NAMALWA (cell line): ENCODE measurements around the gene FAM181B.

Source experiments
- DNase-seq: peaks from one replicate; pipeline ENCODE4 v3.0.0-alpha.2; 2015; ENCODE audit warnings: low spot score

FAM181B gene, protein sequence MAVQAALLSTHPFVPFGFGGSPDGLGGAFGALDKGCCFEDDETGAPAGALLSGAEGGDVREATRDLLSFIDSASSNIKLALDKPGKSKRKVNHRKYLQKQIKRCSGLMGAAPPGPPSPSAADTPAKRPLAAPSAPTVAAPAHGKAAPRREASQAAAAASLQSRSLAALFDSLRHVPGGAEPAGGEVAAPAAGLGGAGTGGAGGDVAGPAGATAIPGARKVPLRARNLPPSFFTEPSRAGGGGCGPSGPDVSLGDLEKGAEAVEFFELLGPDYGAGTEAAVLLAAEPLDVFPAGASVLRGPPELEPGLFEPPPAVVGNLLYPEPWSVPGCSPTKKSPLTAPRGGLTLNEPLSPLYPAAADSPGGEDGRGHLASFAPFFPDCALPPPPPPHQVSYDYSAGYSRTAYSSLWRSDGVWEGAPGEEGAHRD

DNA sequence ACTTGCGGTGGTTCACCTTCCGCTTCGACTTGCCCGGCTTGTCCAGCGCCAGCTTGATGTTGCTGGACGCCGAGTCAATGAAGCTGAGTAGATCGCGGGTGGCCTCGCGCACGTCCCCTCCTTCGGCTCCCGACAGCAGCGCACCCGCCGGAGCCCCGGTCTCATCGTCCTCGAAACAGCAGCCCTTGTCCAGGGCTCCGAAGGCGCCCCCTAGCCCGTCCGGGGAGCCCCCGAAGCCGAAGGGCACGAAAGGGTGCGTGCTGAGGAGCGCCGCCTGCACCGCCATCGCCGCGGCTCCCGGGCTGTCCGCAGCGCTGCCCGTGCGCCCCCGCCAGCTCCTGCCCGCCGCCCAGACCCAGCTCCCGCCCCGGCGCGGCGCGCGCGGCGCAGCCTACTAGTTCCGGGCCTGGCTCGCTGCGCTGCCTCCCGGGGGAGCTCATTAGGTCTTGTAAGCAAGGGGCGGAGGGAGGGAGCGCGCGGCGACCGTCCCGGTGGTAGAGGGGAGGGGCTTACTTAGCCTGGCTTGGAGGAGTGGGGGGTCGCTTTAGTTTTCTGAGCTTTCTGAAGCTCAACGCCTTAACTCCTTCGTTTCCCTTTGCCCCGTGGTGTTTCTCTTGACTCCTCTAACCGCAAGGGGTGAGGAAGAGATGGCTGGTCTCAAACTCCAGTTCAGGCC lies at the start of gene FAM181B:
Gene FAM181B (minus strand): TSS at position 421 of the 676 bp plus-strand sequence. CDS start 135 bp downstream, at position 286.
- DNase-seq: no peak

DNA sequence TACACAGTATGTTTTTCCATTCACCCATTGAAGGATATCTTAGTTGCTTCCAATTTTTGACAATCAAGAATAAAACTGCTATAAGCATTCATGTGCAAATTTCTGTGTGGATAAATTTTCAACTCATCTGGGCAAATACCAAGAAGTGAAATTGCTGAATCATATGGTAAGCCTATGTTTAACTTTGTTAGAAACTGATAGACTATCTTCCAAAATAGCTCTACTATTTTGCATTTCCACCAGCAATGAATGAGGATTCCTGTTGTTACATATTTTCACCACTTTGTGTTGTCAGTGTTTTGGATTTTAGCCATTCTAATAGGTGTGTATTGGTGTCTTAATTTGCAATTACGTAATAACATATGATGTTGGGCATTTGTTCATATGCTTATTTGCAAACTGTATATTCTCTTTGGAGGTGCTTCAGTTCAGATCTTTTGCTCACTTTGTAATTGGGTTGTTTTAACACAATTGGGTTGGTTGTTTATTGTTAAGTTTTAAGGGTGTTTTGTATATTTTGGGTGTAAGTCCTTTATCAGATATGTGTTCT lies 49.2 kb upstream of the FAM181B start:
- DNase-seq: no peak

DNA sequence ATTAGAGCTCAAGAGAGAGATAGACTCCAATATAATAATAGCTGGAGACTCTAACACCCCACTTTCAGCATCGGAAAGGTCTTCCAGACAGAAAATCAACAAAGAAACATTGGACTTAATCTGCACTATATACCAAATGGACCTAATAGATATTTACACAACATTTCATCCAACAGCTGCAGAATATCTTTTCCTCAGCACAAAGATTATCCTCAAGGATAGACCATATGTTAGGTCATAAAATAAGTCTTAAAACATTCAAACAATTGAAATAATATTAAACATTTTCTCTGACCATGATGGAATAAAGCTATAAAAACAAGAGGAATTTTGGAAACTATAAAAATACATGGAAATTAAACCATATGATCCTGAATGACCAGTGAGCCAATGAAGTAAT lies 45.1 kb upstream of the FAM181B start:
- DNase-seq: no peak

DNA sequence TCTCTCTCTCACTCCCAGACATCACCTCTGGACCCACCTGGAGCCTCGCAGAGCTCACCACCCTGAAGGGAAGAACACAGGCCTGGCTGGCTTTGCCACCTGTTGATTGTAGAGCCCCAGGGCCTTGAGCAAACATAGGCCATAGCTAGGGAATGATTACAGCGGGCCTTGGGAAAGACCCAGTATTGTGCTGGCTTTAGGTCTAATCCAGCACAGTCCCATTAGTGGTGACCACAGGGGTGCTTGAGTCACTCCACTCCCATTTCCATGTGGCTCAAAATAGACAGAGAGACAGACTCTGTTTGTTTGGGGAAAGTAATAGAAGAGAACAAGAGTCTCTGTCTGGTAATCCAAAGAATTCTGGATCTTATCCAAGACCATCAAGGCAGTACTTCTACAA lies 42.7 kb upstream of the FAM181B start:
- DNase-seq: no peak

DNA sequence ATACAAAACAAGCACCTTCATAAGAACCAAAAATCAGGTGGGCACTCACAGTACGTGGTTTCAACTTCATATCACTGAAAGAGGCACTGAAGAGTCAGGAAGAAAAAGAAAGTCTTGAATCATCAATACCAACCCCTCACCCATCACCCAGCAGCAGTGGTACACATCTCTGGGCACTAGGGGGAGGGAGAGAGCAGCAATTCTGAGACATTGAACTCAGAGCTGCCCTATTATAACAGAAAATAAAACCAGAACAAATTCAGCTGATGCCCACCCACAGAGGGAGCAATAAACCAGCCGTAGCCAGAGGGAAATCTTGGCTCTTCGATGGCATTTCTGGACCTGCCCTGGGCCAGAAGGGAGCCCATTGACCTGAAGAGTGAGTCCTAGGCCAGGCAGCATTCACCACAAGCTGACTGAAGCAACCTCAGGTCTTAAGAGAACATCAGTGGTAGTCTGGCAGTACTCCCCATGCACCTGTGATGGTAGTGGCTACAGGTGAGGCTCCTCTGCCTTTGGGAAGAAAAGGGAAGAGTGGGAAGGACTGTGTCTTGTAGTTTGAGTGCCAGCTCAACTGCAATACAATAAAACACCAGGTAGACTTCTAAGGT lies 42.2 kb upstream of the FAM181B start:
- DNase-seq: peak; percentile 81

DNA sequence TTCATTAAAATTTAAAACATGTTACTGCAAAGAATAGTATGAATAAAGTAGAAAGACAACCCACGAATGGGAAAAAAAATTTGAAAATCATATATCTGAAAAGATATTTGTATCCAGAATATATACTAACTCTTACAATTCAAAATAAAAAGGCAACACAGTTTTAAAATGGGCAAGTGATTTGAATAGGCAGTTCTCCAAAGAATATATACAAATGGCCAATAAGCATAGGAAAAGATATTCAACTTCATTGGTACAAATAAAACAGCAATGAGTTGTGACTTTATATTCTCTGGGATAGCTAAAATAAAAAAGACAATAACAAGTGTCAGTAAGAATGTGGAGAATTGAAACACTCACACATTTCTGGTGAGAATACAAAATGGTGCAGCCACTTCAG lies 41.6 kb upstream of the FAM181B start:
- no peak for DNase-seq

DNA sequence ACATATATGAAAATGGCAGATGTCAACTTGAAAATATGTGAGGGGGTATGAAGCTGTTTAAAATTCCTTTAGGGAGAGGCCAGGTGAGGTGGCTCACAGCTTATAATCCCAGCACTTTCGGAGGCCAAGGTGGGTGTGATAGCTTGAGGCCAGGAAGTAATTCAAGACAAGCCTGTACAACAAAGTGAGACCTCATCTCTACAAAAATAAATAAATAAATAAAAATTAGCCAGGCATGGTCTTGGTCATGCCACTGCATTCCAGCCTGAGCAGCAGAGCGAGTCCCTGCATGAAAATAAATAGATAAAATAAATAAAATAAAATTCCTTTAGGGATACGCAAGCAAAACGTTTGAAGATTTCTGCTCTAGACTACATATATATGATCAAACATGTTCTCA lies 38.1 kb upstream of the FAM181B start:
- DNase-seq: no peak

DNA sequence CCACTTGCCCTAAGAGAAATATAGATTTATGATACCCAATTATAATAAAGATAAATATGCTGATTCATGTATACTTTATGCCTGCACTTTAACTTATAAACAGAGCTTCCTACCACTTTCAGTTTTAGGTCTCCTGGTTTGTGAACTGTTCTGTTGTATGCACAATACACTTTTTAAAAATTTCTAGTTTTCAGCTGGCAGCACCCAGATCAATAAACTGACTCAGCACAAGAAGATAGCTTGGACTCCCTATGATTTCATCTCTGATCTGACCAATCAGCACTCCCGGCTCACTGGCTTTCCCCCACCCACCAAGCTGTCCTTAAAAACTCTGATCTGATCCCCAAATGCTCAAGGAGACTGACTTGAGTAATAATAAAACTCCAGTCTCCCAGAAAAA lies 33.5 kb upstream of the FAM181B start:
- DNase-seq: no peak

DNA sequence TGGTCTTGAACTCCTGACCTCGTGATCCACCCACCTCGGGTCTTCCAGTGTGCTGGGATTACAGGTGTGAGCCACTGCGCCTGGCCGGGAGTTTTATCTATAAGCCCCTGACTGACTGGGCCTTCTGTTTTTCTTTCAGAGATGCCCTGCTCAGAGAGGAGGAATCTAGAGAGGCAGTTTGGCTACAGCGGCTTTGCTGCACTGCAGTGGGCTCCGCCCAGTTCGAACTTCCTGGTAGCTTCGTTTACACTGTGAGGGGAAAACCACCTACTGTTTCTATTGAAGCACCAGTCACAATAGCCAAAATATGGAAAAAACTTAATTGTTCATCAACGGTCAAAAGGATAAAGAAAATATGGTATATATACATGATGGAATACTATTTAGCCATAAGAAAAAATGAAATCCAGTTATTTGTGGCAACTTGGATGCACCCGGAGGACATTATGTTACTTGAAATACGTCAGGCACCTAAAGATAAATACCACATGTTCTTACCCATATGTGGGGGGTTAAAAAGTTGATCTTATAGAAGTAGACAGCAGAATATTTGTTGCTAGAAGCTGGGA lies 31.9 kb upstream of the FAM181B start:
- no peak for DNase-seq

DNA sequence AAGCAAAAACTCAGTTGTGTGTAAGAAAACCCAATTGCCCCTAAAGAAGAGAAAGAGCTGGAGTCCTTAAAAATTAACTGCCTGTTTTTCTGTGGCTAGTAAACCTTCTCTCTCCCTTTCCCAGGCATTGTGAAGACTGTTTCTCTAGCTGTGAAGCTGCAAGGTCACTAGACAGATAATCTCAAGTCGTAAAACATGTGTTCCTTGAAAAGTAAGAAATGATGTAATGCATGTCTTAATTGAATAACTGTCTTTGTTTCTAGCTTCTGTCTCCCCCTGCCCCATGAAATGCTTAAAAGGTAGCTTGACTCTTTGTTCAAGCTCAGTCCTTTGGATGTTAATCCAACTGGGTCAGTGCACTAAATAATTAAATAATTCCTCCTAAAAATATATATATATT lies 29.5 kb upstream of the FAM181B start:
- no peak for DNase-seq

DNA sequence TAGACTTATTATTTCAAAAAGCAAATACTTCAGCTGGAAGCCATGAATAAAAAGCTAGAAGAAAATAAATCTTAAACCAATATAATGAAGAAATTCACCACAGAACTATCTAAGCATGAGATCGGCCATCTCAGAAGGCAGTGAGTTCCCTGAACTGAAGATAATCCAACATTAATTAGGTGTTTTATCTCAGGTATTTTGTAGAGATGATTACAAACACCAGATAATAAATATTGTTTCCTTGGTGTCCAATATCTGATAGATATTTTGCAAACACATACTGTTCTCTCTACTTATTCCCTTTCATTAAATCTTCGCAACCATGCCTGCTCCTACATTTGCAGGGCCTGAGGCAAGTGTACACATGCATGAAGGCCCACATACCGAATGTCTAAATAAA lies 26.0 kb upstream of the FAM181B start:
- DNase-seq: no peak

DNA sequence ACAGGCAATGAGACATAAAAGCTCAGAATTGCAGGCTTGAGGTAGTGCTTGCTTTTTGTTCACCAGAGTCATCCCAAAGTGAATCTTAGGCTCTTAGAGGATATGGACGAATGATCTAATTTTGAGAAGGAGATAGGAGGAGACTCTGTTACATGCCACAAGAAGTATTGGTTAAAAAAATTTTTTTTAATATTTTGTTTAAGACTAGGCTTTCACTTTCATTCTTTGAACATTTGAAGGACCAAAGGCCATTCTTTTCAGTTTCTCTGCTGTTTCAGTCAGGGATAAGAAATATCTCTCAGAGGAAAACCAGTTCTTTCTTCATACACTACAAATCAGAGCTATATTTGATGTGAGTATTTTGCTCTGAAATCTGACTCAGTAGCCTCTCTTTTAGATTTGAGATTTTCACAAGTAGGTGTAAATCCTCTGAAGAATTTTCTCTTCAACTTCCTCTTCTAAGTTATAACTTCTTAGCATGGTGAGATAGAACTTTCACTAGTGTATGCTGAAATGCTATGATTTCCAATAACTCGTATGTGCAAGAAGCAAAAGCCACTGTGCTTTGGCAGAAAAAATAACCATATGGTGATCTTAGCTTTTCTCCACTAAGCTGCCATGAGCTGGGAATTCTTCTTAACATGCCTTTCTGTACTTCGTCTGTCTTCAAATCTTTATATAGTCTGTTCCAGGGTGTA lies 24.1 kb upstream of the FAM181B start:
- peak; percentile 8 for DNase-seq

DNA sequence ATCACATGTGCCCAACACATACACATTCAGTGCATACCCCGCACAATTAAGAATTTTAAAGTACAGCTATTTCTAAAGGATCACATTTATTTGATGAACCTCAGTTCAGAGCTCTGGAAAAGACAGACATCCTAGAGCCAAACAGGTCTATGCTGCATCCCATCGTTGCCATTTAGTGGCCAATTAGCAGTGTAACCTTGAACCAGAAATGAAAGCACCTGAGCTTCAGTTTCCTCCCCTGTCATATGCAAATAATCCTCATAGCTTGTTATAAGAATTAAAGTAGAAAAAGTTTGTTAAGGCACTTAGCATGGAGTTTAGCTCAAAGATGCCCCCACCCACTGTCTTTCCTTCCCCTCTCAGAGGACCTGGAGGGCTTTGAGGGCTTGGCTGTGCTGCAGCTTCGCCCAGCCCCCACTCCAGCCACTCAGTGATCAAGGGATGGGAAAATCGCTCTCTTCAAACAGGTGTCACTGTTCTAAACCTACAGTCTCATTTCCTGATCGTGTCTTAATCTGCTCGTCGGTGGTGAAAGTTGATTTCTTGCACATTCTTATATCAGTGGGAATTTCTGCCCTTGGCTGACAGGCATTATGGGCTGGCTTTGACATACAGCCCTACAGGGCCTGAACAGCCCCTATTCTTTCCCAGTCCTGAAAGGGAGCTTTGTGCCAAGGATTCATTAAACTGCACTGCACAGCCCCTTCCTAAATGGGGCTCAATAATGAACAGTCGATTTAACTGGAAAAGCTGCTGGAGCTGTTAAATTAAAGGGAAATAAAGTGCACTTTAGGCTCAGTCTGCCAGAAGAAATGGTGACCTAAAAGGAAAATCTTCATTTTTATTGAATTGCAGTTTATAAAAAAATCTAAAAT lies 23.3 kb upstream of the FAM181B start:
- no peak for DNase-seq

DNA sequence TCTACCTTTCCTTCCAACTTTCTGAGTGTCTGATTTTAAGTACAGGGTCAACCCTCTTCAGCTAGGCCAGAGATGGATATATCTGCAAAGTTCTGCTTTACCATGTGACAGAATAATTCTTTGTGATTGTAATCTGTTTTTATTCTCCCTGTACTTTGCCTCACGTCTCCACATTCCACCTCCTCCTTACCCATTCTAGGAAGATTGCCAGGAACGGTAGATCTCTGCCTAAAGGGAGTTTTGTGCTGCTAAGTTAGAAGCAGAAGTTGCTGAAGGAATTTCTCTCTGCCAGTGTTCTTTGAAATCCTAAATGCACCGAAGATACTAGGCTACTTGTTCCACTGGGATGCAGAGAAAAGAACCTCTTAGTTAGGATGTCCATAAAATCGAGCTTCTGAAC lies 20.7 kb upstream of the FAM181B start:
- DNase-seq: no peak

DNA sequence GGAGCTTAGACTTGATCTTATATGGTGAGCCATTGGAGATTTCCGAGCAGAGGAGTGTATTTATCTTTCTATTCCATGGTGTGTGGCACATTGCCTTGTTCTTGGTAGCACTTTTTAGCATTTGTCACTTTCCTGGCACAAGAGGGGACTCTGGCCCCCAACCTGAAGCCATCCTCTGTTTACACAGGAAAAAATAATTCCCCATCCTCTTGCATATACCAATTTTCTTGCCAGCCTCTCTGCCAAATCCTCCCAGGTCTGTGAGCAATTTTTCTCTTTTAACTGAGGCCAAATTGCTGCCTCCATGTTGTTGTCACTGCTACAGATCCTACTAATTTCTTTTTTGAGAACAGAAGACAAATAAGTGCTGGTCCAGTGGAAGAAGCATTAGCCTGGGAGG lies 20.3 kb upstream of the FAM181B start:
- DNase-seq: no peak

DNA sequence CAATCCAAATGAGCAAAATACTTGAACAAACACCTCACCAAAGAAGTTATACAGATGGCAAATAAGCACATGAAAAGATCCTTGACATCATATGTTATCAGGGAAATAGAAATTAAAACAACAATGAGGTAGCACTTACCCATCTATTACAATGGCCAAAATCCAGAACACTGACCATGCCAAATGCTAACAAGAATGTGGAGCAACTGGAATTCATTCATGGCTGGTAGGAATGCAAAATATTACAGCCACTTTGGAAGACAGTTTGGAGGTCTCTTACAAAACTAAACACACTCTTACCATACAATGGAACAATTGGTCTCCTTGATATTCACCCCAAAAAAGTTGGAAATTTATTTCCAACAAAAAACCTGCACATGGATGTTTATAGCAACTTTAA lies 19.1 kb upstream of the FAM181B start:
- DNase-seq: no peak

DNA sequence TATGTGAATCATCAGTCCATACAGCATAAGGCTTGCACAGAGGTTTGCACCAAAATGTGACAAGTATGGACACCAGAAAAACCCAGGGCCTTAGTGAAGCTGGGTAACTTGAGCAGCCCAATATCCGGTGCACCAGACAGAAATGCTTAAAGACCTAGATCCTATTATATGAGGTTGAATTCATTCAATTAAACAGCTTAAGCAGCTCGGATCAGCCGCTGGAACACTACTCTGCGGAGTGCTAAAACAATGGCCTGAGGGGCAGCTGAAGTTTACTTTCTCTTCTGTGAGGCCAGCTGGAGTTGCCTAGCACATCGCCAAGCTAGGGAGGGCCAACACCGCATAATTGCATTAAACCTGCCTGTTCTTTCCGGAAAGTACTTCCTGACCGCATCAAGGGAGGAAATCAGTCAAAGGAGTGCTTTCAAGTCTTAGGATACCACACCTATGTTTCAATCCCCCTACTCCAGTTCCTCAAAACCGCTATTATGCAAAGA lies 17.0 kb upstream of the FAM181B start:
- DNase-seq: no peak

DNA sequence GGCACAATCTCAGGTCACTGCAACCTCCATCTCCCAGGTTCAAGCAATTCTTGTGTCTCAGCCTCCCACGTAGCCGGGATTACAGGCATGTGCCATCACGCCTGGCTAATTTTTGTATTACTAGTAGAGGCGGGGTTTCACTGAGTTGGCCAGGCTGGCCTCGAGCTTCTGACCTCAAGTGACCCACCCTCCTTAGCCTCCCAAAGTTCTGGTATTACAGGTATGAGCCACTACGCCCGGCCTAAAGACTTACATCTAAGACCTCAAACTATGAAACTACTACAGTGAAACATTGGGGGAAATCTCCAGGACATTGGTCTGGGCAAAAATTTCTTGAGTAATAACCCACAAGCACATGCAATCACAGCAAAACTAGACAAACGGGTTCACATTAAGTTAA lies 13.8 kb upstream of the FAM181B start:
- DNase-seq: no peak

DNA sequence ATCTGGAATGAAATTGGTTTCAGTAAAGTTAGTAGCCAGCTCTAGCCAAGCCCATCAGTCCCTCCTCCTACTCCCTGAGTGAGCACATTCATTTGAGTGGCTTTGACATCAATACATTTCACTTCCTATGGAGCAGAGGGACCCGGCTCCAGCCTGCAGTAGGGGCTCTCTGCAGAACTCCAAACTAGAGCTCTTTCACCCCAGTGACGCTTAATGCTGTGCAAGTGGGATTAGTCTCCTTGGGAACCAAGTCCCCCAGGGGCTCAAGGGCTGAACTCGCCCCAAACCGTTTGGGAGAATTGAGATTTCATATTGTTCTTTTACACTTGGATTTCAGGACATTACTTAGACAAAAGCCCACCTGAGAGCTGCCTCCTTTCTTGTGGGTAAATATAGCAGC lies 4.4 kb upstream of the FAM181B start:
- no peak for DNase-seq

DNA sequence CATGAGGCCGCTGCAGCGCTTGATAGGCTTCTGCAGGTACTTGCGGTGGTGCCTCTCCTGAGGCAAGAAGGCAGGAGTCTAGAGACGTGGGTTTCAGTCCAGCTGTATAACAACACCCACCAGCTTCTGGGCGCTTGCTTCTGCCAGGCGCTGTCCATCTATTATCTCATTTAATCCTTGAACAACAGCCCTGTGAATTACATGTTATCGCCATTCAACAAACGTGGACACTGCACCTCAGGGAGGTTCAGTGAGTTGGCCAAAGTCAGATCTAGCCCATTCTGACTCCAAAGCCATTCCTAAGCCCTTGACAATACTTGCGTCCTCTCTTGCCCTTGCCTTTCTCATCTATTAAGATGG lies 436 bp upstream of the FAM181B start:
- DNase-seq: no peak
